Stomach (tissue), 9 donors: Measurements from ENCODE around the gene HADH. TPM values are rescaled to one million over a fixed set of nuclear protein-coding genes. Genes with fewer than 3 reads are reported as not detected.

Source experiments
- DNase-seq, 2 donors: peaks; one replicate each; pipeline versions ENCODE4 v3.0.0 to v3.0.0-alpha.2; 2013 to 2019
- H3K27ac ChIP-seq, 5 donors: fragments of 200-600 bp in 4 of 5; sonication (generic) in 4 of 5; one replicate each; pipeline ENCODE4 v1.5.1; 2013 to 2019; ENCODE audit warnings: mild to moderate bottlenecking in 1 of 5, moderate library complexity in 1 of 5
- H3K27me3 ChIP-seq, 3 donors: fragments of 200-600 bp; sonication (generic); one replicate each; pipeline ENCODE4 v1.5.1; 2017 to 2019; ENCODE audit warnings: mixed run types in 1 of 3
- H3K36me3 ChIP-seq, 4 donors: fragments of 200-600 bp; sonication (generic); 1 replicate in 3 of 4; 2 replicates in 1 of 4; pipeline ENCODE4 v1.5.1; 2016 to 2019
- H3K4me1 ChIP-seq, 4 donors: fragments of 200-600 bp; sonication (generic); one replicate each; pipeline ENCODE4 v1.5.1; 2016 to 2019
- H3K4me3 ChIP-seq, 4 donors: fragments of 200-600 bp; sonication (generic) in 3 of 4; one replicate each; pipeline ENCODE4 v1.5.1; 2016 to 2019; ENCODE audit warnings: mild to moderate bottlenecking in 1 of 4
- H3K9me3 ChIP-seq, 4 donors: fragments of 200-600 bp; sonication (generic); one replicate each; pipeline ENCODE4 v1.5.1; 2016 to 2019
- EP300 ChIP-seq: sonication (generic); formaldehyde crosslinking; IDR thresholded peaks from one replicate; pipeline ENCODE4 v1.6.1; 2017; ENCODE audit warnings: antibody characterized with exemption
- POLR2A ChIP-seq, 4 donors: fragments of 450-650 bp; IDR thresholded peaks; one replicate each; pipeline ENCODE4 v1.6.1; 2016; ENCODE audit warnings: antibody characterized with exemption in 4 of 4, control low read depth in 2 of 4, mild to moderate bottlenecking in 1 of 4, moderate library complexity in 1 of 4
- POLR2AphosphoS5 ChIP-seq, 3 donors: sonication (generic); formaldehyde crosslinking; IDR thresholded peaks; one replicate each; pipeline ENCODE4 v1.6.1; 2016; ENCODE audit warnings: antibody characterized with exemption in 3 of 3
- WGBS, 5 donors: extraction: QIAGEN DNeasy Blood & Tissue Kit in 3 of 5; methylation state at CpG; one replicate each; pipeline versions ENCODE4 v1.1.5 to v1.1.7; 2013 to 2018; 5-methylcytosine and 5-hydroxymethylcytosine counted together
- intact Hi-C: fragments of 100-400 bp; cut with DNase I; formaldehyde crosslinking; loops from one replicate; pipeline ENCODE4 v1.15.1; 2023; ENCODE audit warnings: low total_unique reads
- polyA plus RNA-seq, 3 donors: library from polyadenylated mRNA; stranded (reverse); fragments of 200-250 nt; gene quantifications; one replicate each; pipeline ENCODE4 v1.2.3, GENCODE V29; 2013
- total RNA-seq, 5 donors: library from RNA; depleted of rRNA; stranded (reverse); fragments of >200 nt; gene quantifications; one replicate each; pipeline versions ENCODE4 v1.1.0 to v1.2.3, GENCODE V29; 2014 to 2016
- TF ChIP-seq, protein P1 (sequence below), 7 experiments: fragments of 450-650 bp in 4 of 7; fragments of 200-600 bp in 3 of 7; sonication (generic) in 3 of 7; IDR thresholded peaks; one replicate each; pipeline ENCODE4 v1.5.1; 2016 to 2019; ENCODE audit warnings: antibody characterized with exemption in 7 of 7, control low read depth in 2 of 7, mild to moderate bottlenecking in 1 of 7
- donor health status: healthy with polysubstance abuse.
- donor health status: Bipolar disorder and iron deficiency.
- donor health status: healthy.

Gene HADH
- total and polyA plus RNA-seq, 8 donors = 51.6 to 118 (median 64.7) TPM

DNA sequence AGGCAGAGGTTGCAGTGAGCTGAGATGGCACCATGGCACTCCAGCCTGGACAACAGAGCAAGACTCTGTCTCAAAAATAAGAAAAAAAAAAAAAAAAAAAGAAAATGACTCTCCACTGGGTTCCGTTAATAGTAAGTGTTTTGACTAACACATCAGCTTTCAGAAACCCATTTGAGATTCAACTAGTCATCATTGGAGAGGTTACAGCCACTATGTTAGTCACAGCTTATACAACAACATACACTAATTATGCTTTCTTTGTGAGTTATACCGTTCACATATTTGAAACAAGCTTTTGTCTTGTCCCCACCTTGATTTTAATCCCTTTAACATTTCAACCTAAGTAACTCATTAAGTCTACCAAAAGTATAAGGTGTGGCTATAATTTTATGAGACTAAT, 48.2 kb downstream of the HADH start:
- no peak for TF ChIP-seq POLR2AphosphoS5 (IDR thresholded peaks at IDR 0.05)
- TF ChIP-seq, protein P1, sequence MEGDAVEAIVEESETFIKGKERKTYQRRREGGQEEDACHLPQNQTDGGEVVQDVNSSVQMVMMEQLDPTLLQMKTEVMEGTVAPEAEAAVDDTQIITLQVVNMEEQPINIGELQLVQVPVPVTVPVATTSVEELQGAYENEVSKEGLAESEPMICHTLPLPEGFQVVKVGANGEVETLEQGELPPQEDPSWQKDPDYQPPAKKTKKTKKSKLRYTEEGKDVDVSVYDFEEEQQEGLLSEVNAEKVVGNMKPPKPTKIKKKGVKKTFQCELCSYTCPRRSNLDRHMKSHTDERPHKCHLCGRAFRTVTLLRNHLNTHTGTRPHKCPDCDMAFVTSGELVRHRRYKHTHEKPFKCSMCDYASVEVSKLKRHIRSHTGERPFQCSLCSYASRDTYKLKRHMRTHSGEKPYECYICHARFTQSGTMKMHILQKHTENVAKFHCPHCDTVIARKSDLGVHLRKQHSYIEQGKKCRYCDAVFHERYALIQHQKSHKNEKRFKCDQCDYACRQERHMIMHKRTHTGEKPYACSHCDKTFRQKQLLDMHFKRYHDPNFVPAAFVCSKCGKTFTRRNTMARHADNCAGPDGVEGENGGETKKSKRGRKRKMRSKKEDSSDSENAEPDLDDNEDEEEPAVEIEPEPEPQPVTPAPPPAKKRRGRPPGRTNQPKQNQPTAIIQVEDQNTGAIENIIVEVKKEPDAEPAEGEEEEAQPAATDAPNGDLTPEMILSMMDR (IDR thresholded peaks at IDR 0.05) = no peak
- H3K4me1 ChIP-seq = no peaks in the 10 kb centered on the region
- no peaks in the 10 kb centered on the region for H3K27me3 ChIP-seq
- H3K4me3 ChIP-seq = no peak overlapping the region
- no peaks in the 10 kb centered on the region for H3K9me3 ChIP-seq
- WGBS, 5 donors = 78 to 97% (median 89%) methylated on average over 2 of the region's 2 CpGs
- no peak for DNase-seq
- peaks cover 10 to 38% (median 35%) of the 10 kb centered on the region in 4 donors for H3K36me3 ChIP-seq
- H3K27ac ChIP-seq = no peak overlapping the region
- intact Hi-C loops = no loop called here

DNA sequence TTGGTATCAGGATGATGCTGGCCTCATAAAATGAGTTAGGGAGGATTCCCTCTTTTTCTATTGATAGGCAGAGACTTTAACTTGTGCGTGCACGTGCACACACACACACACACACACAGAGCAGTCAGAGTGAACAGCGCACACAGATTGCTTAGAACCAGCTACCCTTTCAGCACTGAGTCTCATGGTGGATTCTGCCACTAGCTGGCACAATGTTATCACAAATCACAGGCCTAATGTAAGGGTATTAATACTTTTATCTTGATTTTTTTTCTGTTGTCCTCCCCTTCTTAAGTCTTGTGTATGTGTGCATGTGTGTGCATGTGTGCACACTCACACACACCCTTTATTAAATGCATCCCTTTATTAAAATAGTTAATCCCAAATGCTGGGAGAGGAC, 53.2 kb downstream of the HADH start:
- WGBS, 5 donors = 88 to 97% (median 93%) methylated on average over 3 of the region's 3 CpGs
- Histone ChIP-seq H3K36me3 (no peaks in the 10 kb centered on the region), H3K27ac (no peak overlapping the region), H3K4me1 (peaks cover 0 to 14% (median 5%) of the 10 kb centered on the region in 4 donors), H3K9me3 (no peaks in the 10 kb centered on the region), H3K4me3 (no peak overlapping the region), H3K27me3 (no peaks in the 10 kb centered on the region)
- DNase-seq = no peak
- no peak for TF ChIP-seq EP300
- no peak for TF ChIP-seq POLR2AphosphoS5 (IDR thresholded peaks at IDR 0.05)
- TF ChIP-seq, protein P1 (IDR thresholded peaks at IDR 0.05) = no peak
- TF ChIP-seq POLR2A (IDR thresholded peaks at IDR 0.05) = no peak
- intact Hi-C loops = no loop called here

DNA sequence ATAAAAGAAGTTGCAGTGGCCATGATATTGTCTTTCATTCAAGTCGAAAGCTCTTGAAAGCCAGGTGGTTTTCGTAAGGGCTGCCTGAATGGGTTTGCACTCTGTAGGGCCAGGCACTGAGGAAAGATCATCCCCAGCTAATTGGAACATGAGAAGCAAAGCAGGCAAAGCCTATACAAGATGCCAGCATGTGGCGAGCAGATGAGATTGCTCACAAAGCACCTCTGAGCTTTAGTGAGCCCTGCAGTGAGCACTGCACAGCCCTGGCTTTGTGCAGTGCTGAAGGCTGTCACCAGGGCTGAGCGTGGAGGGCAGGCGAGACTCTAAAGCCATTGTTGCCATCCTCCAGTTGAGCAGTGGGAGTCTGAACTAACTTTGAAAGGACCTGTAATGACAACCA, 53.8 kb downstream of the HADH start:
- no peak overlapping the region for H3K27ac ChIP-seq
- no peak overlapping the region for H3K4me3 ChIP-seq
- peaks cover 0 to 14% (median 5%) of the 10 kb centered on the region in 4 donors for H3K4me1 ChIP-seq
- H3K36me3 ChIP-seq = no peaks in the 10 kb centered on the region
- 75 to 93% (median 88%) methylated on average over 5 of the region's 5 CpGs for WGBS, 5 donors
- no peaks in the 10 kb centered on the region for H3K27me3 ChIP-seq
- DNase-seq = no peak
- H3K9me3 ChIP-seq = no peaks in the 10 kb centered on the region
- TF ChIP-seq POLR2AphosphoS5 (IDR thresholded peaks at IDR 0.05) (no peak), EP300 (no peak), POLR2A (IDR thresholded peaks at IDR 0.05) (no peak)
- TF ChIP-seq, protein P1 (IDR thresholded peaks at IDR 0.05) = no peak
- intact Hi-C loops = no loop called here

DNA sequence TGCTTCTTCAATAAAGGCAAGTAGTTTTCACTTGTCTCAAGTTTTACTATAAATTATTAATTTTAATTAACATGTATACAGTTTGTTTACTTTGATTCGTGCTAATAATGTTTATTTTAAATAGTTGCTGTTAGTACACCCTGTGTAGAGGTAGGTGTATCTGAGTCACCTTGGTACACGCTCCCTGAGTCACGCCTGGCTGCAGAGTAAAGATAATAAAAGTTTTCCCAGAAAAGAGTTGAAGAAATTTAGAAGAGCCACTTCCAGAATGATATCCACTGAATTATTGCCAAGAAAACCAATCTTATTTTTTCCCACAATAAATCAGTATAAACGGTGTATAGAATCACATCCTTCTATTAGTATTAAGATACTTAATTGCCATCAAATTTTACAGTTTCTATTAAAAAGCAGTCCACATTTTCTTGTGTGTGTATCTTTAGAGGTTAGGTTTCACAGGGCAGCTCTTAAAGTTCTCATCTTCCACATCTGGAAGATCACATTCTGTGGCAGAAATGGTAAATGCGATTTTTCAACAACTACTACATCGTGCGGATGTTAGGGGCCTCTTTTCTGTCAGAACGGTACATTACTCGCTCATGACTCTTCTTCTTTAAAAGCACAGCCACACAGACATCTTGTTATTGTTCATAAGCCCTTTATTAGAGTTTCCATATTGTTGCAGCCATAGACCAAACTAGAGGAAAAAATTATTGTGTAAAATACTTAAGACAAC, 55.4 kb downstream of the HADH start:
- H3K9me3 ChIP-seq = no peaks in the 10 kb centered on the region
- intact Hi-C loops = no loop called here
- H3K27ac ChIP-seq = no peak overlapping the region
- no peaks in the 10 kb centered on the region for H3K27me3 ChIP-seq
- no peak for DNase-seq
- 66 to 72% (median 67%) methylated on average over 9 of the region's 9 CpGs for WGBS, 5 donors
- TF ChIP-seq POLR2A (IDR thresholded peaks at IDR 0.05) (no peak), POLR2AphosphoS5 (IDR thresholded peaks at IDR 0.05) (no peak), EP300 (no peak)
- TF ChIP-seq, protein P1 (IDR thresholded peaks at IDR 0.05) = no peak
- H3K4me1 ChIP-seq = peaks cover 0 to 14% (median 5%) of the 10 kb centered on the region in 4 donors
- H3K36me3 ChIP-seq = no peaks in the 10 kb centered on the region
- H3K4me3 ChIP-seq = no peak overlapping the region
